ENCODE data around the gene SELENOF.
"Not testable (repeated sequence)": the region's sequence is repeated elsewhere in the genome, so short reads cannot be mapped to it uniquely, and the experiment has no call there.

The SELENOF gene

DNA sequence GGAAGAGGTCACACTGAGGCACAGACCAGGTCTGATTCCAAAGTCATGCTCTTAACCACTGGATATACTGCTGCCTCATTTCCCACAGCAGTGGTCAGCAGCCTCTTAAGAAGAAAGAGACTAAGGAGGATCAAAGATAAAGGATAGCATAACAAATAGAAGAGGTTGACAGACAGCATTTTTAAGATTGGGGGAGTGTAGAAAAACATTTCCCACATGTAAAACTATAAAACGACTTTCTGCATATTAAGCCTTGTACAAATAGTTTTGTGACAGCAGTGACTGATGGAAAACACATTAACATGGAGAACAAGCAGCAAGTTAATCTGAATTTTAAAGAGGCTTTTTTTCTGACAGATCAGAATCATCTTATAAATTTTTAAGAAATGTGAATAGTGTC, 92.0 kb downstream of the SELENOF start:
- TF ChIP-seq POLR2AphosphoS5 (IDR thresholded peaks at IDR 0.05; ENCODE audit: low read depth) (no peak), REST (IDR thresholded peaks at IDR 0.05; ENCODE audit: insufficient replicate concordance, low read depth) (no peak), GABPA (IDR thresholded peaks at IDR 0.05; ENCODE audit: low read depth) (no peak), SPI1 (IDR thresholded peaks at IDR 0.05; ENCODE audit: borderline replicate concordance, low read depth) (no peak)
- TF ChIP-seq, protein P1, sequence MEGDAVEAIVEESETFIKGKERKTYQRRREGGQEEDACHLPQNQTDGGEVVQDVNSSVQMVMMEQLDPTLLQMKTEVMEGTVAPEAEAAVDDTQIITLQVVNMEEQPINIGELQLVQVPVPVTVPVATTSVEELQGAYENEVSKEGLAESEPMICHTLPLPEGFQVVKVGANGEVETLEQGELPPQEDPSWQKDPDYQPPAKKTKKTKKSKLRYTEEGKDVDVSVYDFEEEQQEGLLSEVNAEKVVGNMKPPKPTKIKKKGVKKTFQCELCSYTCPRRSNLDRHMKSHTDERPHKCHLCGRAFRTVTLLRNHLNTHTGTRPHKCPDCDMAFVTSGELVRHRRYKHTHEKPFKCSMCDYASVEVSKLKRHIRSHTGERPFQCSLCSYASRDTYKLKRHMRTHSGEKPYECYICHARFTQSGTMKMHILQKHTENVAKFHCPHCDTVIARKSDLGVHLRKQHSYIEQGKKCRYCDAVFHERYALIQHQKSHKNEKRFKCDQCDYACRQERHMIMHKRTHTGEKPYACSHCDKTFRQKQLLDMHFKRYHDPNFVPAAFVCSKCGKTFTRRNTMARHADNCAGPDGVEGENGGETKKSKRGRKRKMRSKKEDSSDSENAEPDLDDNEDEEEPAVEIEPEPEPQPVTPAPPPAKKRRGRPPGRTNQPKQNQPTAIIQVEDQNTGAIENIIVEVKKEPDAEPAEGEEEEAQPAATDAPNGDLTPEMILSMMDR (IDR thresholded peaks at IDR 0.05; ENCODE audit: insufficient read depth, low read length), result no peak
- no peak overlapping the region for H3K4me3 ChIP-seq (replicated peaks; ENCODE audit: insufficient read depth, low read length)
- H3K27me3 ChIP-seq (ENCODE audit: insufficient read depth, poor library complexity, severe bottlenecking), result peaks cover 5% of the 10 kb centered on the region
- no peak for DNase-seq (ENCODE audit: low read depth in 1 of 2, low spot score in 1 of 2)
- no peak overlapping the region for H3K27ac ChIP-seq (replicated peaks)

GRCh38 chr1:86819970-86820369, 94.0 kb downstream of the SELENOF start:
- not testable (repeated sequence) for DNase-seq (ENCODE audit: low read depth in 1 of 2, low spot score in 1 of 2); H3K4me3 ChIP-seq (replicated peaks; ENCODE audit: insufficient read depth, low read length); H3K27ac ChIP-seq (replicated peaks); H3K27me3 ChIP-seq (ENCODE audit: insufficient read depth, poor library complexity, severe bottlenecking)

DNA sequence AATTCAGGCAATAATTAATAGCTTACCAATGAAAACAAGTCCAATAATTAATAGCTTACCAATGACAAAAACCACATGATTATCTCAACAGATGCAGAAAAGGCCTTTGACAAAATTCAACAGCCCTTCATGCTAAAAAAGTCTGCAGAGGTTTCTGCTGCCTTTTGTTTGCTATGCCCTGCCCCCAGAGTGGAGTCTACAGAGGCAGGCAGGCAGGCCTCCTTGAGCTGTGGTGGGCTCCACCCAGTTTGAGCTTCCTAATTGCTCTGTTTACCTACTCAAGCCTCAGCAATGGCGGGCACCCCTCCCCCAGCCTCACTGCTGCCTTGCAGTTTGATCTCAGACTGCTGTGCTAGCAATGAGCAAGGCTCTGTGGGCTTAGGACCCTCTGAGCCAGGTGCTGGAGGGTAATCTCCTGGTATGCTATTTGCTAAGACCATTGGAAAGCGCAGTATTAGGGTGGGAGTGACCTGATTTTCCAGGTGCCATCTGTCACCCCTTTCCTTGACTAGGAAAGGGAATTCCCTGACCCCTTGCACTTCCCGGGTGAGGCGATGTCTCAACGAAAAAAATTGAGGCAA, 96.6 kb downstream of the SELENOF start:
- DNase-seq (ENCODE audit: low read depth in 1 of 2, low spot score in 1 of 2); H3K27me3 ChIP-seq (ENCODE audit: insufficient read depth, poor library complexity, severe bottlenecking); H3K27ac ChIP-seq (replicated peaks); H3K4me3 ChIP-seq (replicated peaks; ENCODE audit: insufficient read depth, low read length): not testable (repeated sequence)

- DNase-seq (ENCODE audit: low read depth in 1 of 2, low spot score in 1 of 2); H3K27ac ChIP-seq (replicated peaks); H3K4me3 ChIP-seq (replicated peaks; ENCODE audit: insufficient read depth, low read length); H3K27me3 ChIP-seq (ENCODE audit: insufficient read depth, poor library complexity, severe bottlenecking): not testable (repeated sequence)
Measured at GRCh38 chr1:86814118-86814517, 99.8 kb downstream of the SELENOF start.

Measured in HL-60 (cell line).